GM12878 (cell line): Measurements from ENCODE around the gene WWOX. TPM values are rescaled to one million over a fixed set of nuclear protein-coding genes. Genes with fewer than 3 reads are reported as not detected.

Source experiments
- ATAC-seq: fragments of 200-7000 bp; cut with Tn5 transposase; 3 replicates; pipeline ENCODE4 v1.9.1; 2020; ENCODE audit warnings: mild to moderate bottlenecking, moderate library complexity
- BruUV-seq: library from RNA; stranded (reverse); fragments of 400-500 nt; replicated peaks from 2 replicates; lab custom pipeline; 2021; lab: Mats Ljungman, UMichigan
- CTCF ChIA-PET: fragments of 300-600 bp; sonication (Branson Sonifier 250); formaldehyde crosslinking; extraction: SDS; loops from one replicate; lab custom pipeline; 2021; ENCODE audit warnings: inconsistent platforms; lab: Yijun Ruan, JAX
- POLR2A ChIA-PET: fragments of 350-600 bp; formaldehyde crosslinking; extraction: SDS; loops from one replicate; lab custom pipeline; 2021; ENCODE audit warnings: inconsistent platforms; lab: Charles Lee
- RAD21 ChIA-PET: fragments of 300-600 bp; sonication (Branson Sonifier 250); formaldehyde crosslinking; loops from one replicate; lab custom pipeline; 2023; ENCODE audit warnings: antibody characterized with exemption; ENCODE audit not compliant: unreplicated experiment; lab: Charles Lee
- SMC1A ChIA-PET: fragments of 300-600 bp; sonication (Branson Sonifier 250); formaldehyde crosslinking; loops from one replicate; lab custom pipeline; 2023; ENCODE audit not compliant: unreplicated experiment, uncharacterized antibody; lab: Charles Lee
- DNase-seq: peaks from one replicate; pipeline ENCODE4 v3.0.0-alpha.2; 2011; ENCODE audit warnings: low read depth, low spot score
- FAIRE-seq: peaks from 3 replicates; lab custom pipeline; 2011; peaks lifted over from hg19 to GRCh38; lab: Jason Lieb, UNC
- H2AFZ ChIP-seq: 2 replicates; pipeline ENCODE4 v1.6.0; 2011; ENCODE audit warnings: low read depth, low read length, control low read depth; ENCODE audit not compliant: control insufficient read depth
- H3K27ac ChIP-seq: 2 replicates; pipeline ENCODE4 v1.5.1; 2011; ENCODE audit warnings: control low read depth; ENCODE audit not compliant: control insufficient read depth, insufficient read depth
- H3K27me3 ChIP-seq, 2 experiments: replicated peaks in 1 of 2; 2 replicates each; pipeline versions ENCODE4 v1.6.0 to v1.6.1; 2011; ENCODE audit warnings: low read length in 1 of 2; ENCODE audit not compliant: control insufficient read depth in 2 of 2, insufficient read depth in 2 of 2
- H3K36me3 ChIP-seq, 2 experiments: 2 replicates each; pipeline ENCODE4 v1.5.1; 2011; ENCODE audit warnings: low read length in 1 of 2; ENCODE audit not compliant: control insufficient read depth in 2 of 2, insufficient read depth in 2 of 2
- H3K4me1 ChIP-seq: 2 replicates; pipeline ENCODE4 v1.6.1; 2011; ENCODE audit warnings: mild to moderate bottlenecking, low read length, moderate library complexity, mixed read lengths; ENCODE audit not compliant: control insufficient read depth, insufficient read depth
- H3K4me2 ChIP-seq: 2 replicates; pipeline ENCODE4 v1.6.0; 2011; ENCODE audit warnings: control low read depth; ENCODE audit not compliant: control insufficient read depth, insufficient read depth
- H3K4me3 ChIP-seq: fragments of 200-600 bp; sonication (generic); 2 replicates; pipeline ENCODE4 v1.5.1; 2016
- H3K79me2 ChIP-seq: 2 replicates; pipeline ENCODE4 v1.6.0; 2011; ENCODE audit warnings: low read length; ENCODE audit not compliant: control insufficient read depth, insufficient read depth
- H3K9ac ChIP-seq: 2 replicates; pipeline ENCODE4 v1.8.0; 2011; ENCODE audit warnings: low read length, control low read depth, mixed read lengths; ENCODE audit not compliant: control insufficient read depth, insufficient read depth
- H3K9me3 ChIP-seq: replicated peaks from 3 replicates; pipeline ENCODE4 v1.5.1; 2011; ENCODE audit warnings: mild to moderate bottlenecking, low read length; ENCODE audit not compliant: control insufficient read depth, insufficient read depth
- H4K20me1 ChIP-seq: 2 replicates; pipeline ENCODE4 v1.6.0; 2011; ENCODE audit not compliant: control insufficient read depth, insufficient read depth
- BHLHE40 ChIP-seq, 2 experiments: fragments of 450-650 bp in 1 of 2; IDR thresholded peaks; 2 replicates each; pipeline ENCODE4 v1.6.1; 2011 to 2017; ENCODE audit warnings: low read depth in 2 of 2, borderline replicate concordance in 1 of 2, improper control_type of control experiment in 1 of 2, low read length in 1 of 2, mild to moderate bottlenecking in 1 of 2
- CHD1 ChIP-seq: IDR thresholded peaks from 2 replicates; pipeline ENCODE4 v1.6.1; 2012; ENCODE audit warnings: low read depth, low read length, improper control_type of control experiment
- CREB1 ChIP-seq: IDR thresholded peaks from 2 replicates; pipeline ENCODE4 v1.6.1; 2012; ENCODE audit warnings: low read depth, mild to moderate bottlenecking, inconsistent platforms
- CREM ChIP-seq: IDR thresholded peaks from 2 replicates; pipeline ENCODE4 v1.6.1; 2014; ENCODE audit warnings: antibody characterized with exemption, low read depth
- EGR1 ChIP-seq, 2 experiments: IDR thresholded peaks; 1 replicate in 1 of 2; 2 replicates in 1 of 2; pipeline ENCODE4 v1.6.1; 2011 to 2012; ENCODE audit warnings: low read depth in 2 of 2, low read length in 2 of 2, borderline replicate concordance in 1 of 2, mild to moderate bottlenecking in 1 of 2, moderate library complexity in 1 of 2
- GABPA ChIP-seq: IDR thresholded peaks from 2 replicates; pipeline ENCODE4 v1.6.1; 2014; ENCODE audit warnings: antibody characterized with exemption, low read depth, mild to moderate bottlenecking, inconsistent platforms
- GATAD2B ChIP-seq: fragments of 450-650 bp; conservative IDR thresholded peaks from 2 replicates; pipeline ENCODE4 v1.6.1; 2017; ENCODE audit warnings: low read depth, mild to moderate bottlenecking, moderate library complexity
- NBN ChIP-seq: fragments of 450-650 bp; IDR thresholded peaks from 2 replicates; pipeline ENCODE4 v1.6.1; 2016
- NR2F1 ChIP-seq: fragments of 450-650 bp; conservative IDR thresholded peaks from 2 replicates; pipeline ENCODE4 v1.6.1; 2017; ENCODE audit warnings: mild to moderate bottlenecking
- PAX8 ChIP-seq: fragments of 450-650 bp; IDR thresholded peaks from 2 replicates; pipeline ENCODE4 v1.6.1; 2017; ENCODE audit warnings: mild to moderate bottlenecking, moderate library complexity
- PML ChIP-seq: IDR thresholded peaks from 2 replicates; pipeline ENCODE4 v1.6.1; 2012; ENCODE audit warnings: low read length, inconsistent platforms
- RELA ChIP-seq: fragments of 450-650 bp; IDR thresholded peaks from 2 replicates; pipeline ENCODE4 v1.8.0; 2014; ENCODE audit warnings: borderline replicate concordance; ENCODE audit not compliant: partially characterized antibody
- SIN3A ChIP-seq: IDR thresholded peaks from 2 replicates; pipeline ENCODE4 v1.6.1; 2012; ENCODE audit warnings: low read depth, low read length, improper control_type of control experiment
- SMARCA5 ChIP-seq: fragments of 450-650 bp; IDR thresholded peaks from 2 replicates; pipeline ENCODE4 v1.6.1; 2017; ENCODE audit warnings: mild to moderate bottlenecking
- SP1 ChIP-seq: IDR thresholded peaks from one replicate; pipeline ENCODE4 v1.6.1; 2011; ENCODE audit warnings: low read depth, low read length
- ZNF24 ChIP-seq: fragments of 450-650 bp; IDR thresholded peaks from 2 replicates; pipeline ENCODE4 v1.6.1; 2017; ENCODE audit warnings: antibody characterized with exemption, mild to moderate bottlenecking
- WGBS: methylation state at CpG from one replicate; pipeline ENCODE4 v1.1.6; 2016; ENCODE audit warnings: low lambda C conversion rate; ENCODE audit not compliant: insufficient replicate concordance, insufficient coverage; ENCODE audit errors: missing lambda C conversion rate; 5-methylcytosine and 5-hydroxymethylcytosine counted together
- in situ Hi-C: fragments of 300-500 bp; cut with MboI; formaldehyde crosslinking; loops from 9 replicates; pipeline ENCODE4 v1.14.3; 2018; ENCODE audit warnings: mixed read lengths
- intact Hi-C: fragments of 100-400 bp; cut with micrococcal nuclease; formaldehyde crosslinking; loops from one replicate; pipeline ENCODE4 v1.14.2; 2022; ENCODE audit not compliant: unreplicated experiment
- polyA plus RNA-seq, 11 experiments: library from polyadenylated mRNA; depleted of rRNA in 4 of 11; unstranded in 6 of 11; stranded (reverse) in 5 of 11; fragments of >200 nt; fragmentation: Nextera tagmentation in 4 of 11; fragmentation: Illumina TruSeq in 1 of 11; extraction: Ambion mirVana in 4 of 11; extraction: Trizol in 1 of 11; gene quantifications; 1 replicate in 1 of 11; 2 replicates in 10 of 11; pipeline versions ENCODE4 v1.2.1 to v1.2.3, GENCODE V29; 2011 to 2016; ENCODE audit warnings: inconsistent platforms in 2 of 11, missing spikeins in 2 of 11, low read depth in 1 of 11
- total RNA-seq, 4 experiments: library from RNA; depleted of rRNA in 3 of 4; stranded (reverse); fragments of >200 nt in 3 of 4; fragmentation: Illumina TruSeq in 1 of 4; extraction: Trizol in 1 of 4; gene quantifications; 2 replicates each; pipeline versions ENCODE4 v1.2.1 to v1.2.3, GENCODE V29; 2013 to 2021
- TF ChIP-seq, protein P1 (sequence below): IDR thresholded peaks from 2 replicates; pipeline ENCODE4 v1.6.1; 2011; ENCODE audit warnings: low read depth, low read length, improper control_type of control experiment, borderline replicate concordance
- TF ChIP-seq, protein P2 (sequence below): fragments of 150-350 bp; IDR thresholded peaks from 2 replicates; pipeline ENCODE4 v1.6.1; 2016; ENCODE audit warnings: low read depth, low read length

Gene WWOX
- total and polyA plus RNA-seq, 10 of the 15 experiments (the other 5 are each of a cell fraction or from before 2014, with no cell fraction given) = 2.8 to 24.4 (median 17.8) TPM

DNA sequence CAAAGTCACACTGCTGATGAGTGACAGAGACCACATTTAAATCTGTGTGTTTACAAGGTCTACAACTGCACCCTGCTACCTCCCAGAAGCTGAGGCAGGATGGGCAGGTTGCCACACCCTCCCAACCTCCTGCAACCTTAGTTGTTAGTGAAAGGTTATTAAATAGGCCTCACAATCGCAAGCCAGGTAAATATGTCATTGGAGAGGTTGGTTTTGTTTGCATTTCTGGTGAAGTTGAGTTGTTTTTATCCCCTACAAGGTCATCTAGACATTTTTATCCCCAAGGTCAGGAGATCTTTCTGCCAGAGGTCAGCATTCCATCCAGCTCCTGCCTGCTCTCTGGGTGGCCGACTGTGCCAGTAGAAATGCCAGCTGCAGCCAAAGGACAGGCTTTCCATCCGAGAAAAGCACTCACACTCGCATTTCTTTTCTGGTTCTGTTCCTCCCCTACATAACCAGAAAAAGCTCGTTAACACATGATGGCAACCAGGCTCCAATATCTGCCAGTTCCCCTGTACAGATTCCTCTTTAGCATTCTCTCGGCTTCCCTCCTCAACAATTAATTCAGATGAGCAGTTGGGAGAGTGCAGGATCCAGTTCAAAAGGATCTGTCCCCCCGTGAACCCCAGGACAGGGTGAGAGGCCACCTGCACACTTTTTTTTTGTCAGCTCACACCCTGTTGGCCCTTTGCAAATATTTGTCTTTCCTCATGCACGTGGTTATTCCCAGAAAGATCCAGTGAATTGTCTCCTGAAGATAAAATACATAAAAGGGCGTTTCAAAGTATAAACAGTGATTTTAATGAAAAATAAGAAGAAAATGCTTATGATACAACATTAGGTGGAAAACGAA is 938.3 kb downstream of the WWOX start:
- no peak overlapping the region for H2AFZ ChIP-seq
- no peak overlapping the region for H3K4me2 ChIP-seq
- H3K4me3 ChIP-seq = no peak overlapping the region
- intact Hi-C loops = no loop called here
- no peaks in the 10 kb centered on the region for H3K79me2 ChIP-seq
- no peaks in the 10 kb centered on the region for H4K20me1 ChIP-seq
- DNase-seq (no peak), ATAC-seq (no peak), FAIRE-seq (no peak)
- no peaks in the 10 kb centered on the region for H3K9me3 ChIP-seq
- H3K27me3 ChIP-seq = no peaks in the 10 kb centered on the region
- 5% methylated on average over 10 of the region's 10 CpGs for WGBS
- no peaks in the 10 kb centered on the region for H3K36me3 ChIP-seq
- RAD21 ChIA-PET = no interaction called here
- BruUV-seq = no TSS peak
- TF ChIP-seq RELA (no peak), SP1 (no peak), SIN3A (no peak), NBN (no peak), CREM (no peak), PML (no peak), BHLHE40 (IDR thresholded peaks at IDR 0.05; ENCODE audit: borderline replicate concordance in 1 of 2, low read depth in 2 of 2, low read length in 1 of 2) (no peak), NR2F1 (no peak), CREB1 (no peak), GABPA (no peak), ZNF24 (no peak), PAX8 (no peak), EGR1 (IDR thresholded peaks at IDR 0.05; ENCODE audit: borderline replicate concordance in 1 of 2, low read depth in 2 of 2, low read length in 2 of 2) (no peak), CHD1 (no peak), GATAD2B (no peak), SMARCA5 (no peak)
- TF ChIP-seq, protein P1, sequence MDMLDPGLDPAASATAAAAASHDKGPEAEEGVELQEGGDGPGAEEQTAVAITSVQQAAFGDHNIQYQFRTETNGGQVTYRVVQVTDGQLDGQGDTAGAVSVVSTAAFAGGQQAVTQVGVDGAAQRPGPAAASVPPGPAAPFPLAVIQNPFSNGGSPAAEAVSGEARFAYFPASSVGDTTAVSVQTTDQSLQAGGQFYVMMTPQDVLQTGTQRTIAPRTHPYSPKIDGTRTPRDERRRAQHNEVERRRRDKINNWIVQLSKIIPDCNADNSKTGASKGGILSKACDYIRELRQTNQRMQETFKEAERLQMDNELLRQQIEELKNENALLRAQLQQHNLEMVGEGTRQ = no peak
- TF ChIP-seq, protein P2, sequence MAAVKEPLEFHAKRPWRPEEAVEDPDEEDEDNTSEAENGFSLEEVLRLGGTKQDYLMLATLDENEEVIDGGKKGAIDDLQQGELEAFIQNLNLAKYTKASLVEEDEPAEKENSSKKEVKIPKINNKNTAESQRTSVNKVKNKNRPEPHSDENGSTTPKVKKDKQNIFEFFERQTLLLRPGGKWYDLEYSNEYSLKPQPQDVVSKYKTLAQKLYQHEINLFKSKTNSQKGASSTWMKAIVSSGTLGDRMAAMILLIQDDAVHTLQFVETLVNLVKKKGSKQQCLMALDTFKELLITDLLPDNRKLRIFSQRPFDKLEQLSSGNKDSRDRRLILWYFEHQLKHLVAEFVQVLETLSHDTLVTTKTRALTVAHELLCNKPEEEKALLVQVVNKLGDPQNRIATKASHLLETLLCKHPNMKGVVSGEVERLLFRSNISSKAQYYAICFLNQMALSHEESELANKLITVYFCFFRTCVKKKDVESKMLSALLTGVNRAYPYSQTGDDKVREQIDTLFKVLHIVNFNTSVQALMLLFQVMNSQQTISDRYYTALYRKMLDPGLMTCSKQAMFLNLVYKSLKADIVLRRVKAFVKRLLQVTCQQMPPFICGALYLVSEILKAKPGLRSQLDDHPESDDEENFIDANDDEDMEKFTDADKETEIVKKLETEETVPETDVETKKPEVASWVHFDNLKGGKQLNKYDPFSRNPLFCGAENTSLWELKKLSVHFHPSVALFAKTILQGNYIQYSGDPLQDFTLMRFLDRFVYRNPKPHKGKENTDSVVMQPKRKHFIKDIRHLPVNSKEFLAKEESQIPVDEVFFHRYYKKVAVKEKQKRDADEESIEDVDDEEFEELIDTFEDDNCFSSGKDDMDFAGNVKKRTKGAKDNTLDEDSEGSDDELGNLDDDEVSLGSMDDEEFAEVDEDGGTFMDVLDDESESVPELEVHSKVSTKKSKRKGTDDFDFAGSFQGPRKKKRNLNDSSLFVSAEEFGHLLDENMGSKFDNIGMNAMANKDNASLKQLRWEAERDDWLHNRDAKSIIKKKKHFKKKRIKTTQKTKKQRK = no peak
- TF ChIP-seq, all 136 proteins: peak for 0
- ChIA-PET SMC1A (no interaction called here), CTCF (no interaction called here), POLR2A (no interaction called here)
- in situ Hi-C loops = no loop called here
- H3K27ac ChIP-seq = no peak overlapping the region
- H3K9ac ChIP-seq = no peak overlapping the region
- no peaks in the 10 kb centered on the region for H3K4me1 ChIP-seq
